ENCODE data around the gene ZNF408.

The ZNF408 gene

GRCh38 chr11:46676436-46677158, 24.2 kb upstream of the ZNF408 start:
- no peak for DNase-seq (ENCODE audit: low spot score)

- no peak for DNase-seq (ENCODE audit: low spot score)
Measured at GRCh38 chr11:46677169-46677568, 23.7 kb upstream of the ZNF408 start.

GRCh38 chr11:46677991-46678740, 22.7 kb upstream of the ZNF408 start:
- no peak for DNase-seq (ENCODE audit: low spot score)

GRCh38 chr11:46678741-46679130, 22.1 kb upstream of the ZNF408 start:
- DNase-seq (ENCODE audit: low spot score): no peak

- no peak for DNase-seq (ENCODE audit: low spot score)
Measured at GRCh38 chr11:46679241-46680163, 21.3 kb upstream of the ZNF408 start.

GRCh38 chr11:46680164-46680760, 20.6 kb upstream of the ZNF408 start:
- DNase-seq (ENCODE audit: low spot score): no peak

GRCh38 chr11:46680815-46681214, 20.0 kb upstream of the ZNF408 start:
- DNase-seq (ENCODE audit: low spot score): no peak

- no peak for DNase-seq (ENCODE audit: low spot score)
Measured at GRCh38 chr11:46681814-46682213, 19.0 kb upstream of the ZNF408 start.

- no peak for DNase-seq (ENCODE audit: low spot score)
Measured at GRCh38 chr11:46682773-46683752, 17.8 kb upstream of the ZNF408 start.

GRCh38 chr11:46684367-46684766, 16.5 kb upstream of the ZNF408 start:
- no peak for DNase-seq (ENCODE audit: low spot score)

- no peak for DNase-seq (ENCODE audit: low spot score)
Measured at GRCh38 chr11:46686886-46687795, 13.7 kb upstream of the ZNF408 start.

- no peak for DNase-seq (ENCODE audit: low spot score)
Measured at GRCh38 chr11:46690702-46691101, 10.1 kb upstream of the ZNF408 start.

GRCh38 chr11:46692450-46692849, 8.4 kb upstream of the ZNF408 start:
- DNase-seq (ENCODE audit: low spot score): no peak

GRCh38 chr11:46693597-46694012, 7.2 kb upstream of the ZNF408 start:
- no peak for DNase-seq (ENCODE audit: low spot score)

- DNase-seq (ENCODE audit: low spot score): no peak
Measured at GRCh38 chr11:46694072-46694471, 6.8 kb upstream of the ZNF408 start.

GRCh38 chr11:46694607-46695006, 6.2 kb upstream of the ZNF408 start:
- DNase-seq (ENCODE audit: low spot score): no peak

GRCh38 chr11:46695345-46696211, 5.3 kb upstream of the ZNF408 start:
- DNase-seq (ENCODE audit: low spot score): no peak

- peak; percentile 78 for DNase-seq (ENCODE audit: low spot score)
Measured at GRCh38 chr11:46696212-46696558, 4.6 kb upstream of the ZNF408 start.

- DNase-seq (ENCODE audit: low spot score): no peak
Measured at GRCh38 chr11:46697303-46697702, 3.5 kb upstream of the ZNF408 start.

All from left forelimb (tissue), 1 donor.